HepG2 (cell line): Measurements from ENCODE around the gene ABHD17A. TPM values are rescaled to one million over a fixed set of nuclear protein-coding genes. Genes with fewer than 3 reads are reported as not detected.

Experiments used
- ASH2L ChIP-seq: fragments of 300-600, 200-600 bp; sonication (generic); IDR thresholded peaks from 2 replicates; pipeline ENCODE4 v1.7.0; 2017; ENCODE audit warnings: low read depth, mild to moderate bottlenecking, moderate library complexity, mixed read lengths, low read length; ENCODE audit not compliant: insufficient read length
- ATF6 ChIP-seq: sonication (generic); formaldehyde crosslinking; conservative IDR thresholded peaks from 2 replicates; pipeline ENCODE4 v1.4.0; 2020; ENCODE audit warnings: missing genetic modification reagents
- BHLHE40 ChIP-seq: IDR thresholded peaks from 2 replicates; pipeline ENCODE4 v1.6.1; 2011; ENCODE audit warnings: low read length, improper control_type of control experiment
- CHD2 ChIP-seq: IDR thresholded peaks from 2 replicates; pipeline ENCODE4 v1.6.1; 2011; ENCODE audit warnings: low read depth, low read length, improper control_type of control experiment
- CREM ChIP-seq, 2 experiments: sonication (generic) in 1 of 2; formaldehyde crosslinking in 1 of 2; IDR thresholded peaks; 2 replicates each; pipeline versions ENCODE4 v1.4.0 to v1.6.1; 2016 to 2020; ENCODE audit warnings: antibody characterized with exemption in 1 of 2, mild to moderate bottlenecking in 1 of 2, missing genetic modification reagents in 1 of 2
- HDAC1 ChIP-seq: sonication (generic); formaldehyde crosslinking; IDR thresholded peaks from 2 replicates; pipeline ENCODE4 v1.5.1; 2020; ENCODE audit warnings: mild to moderate bottlenecking, missing genetic modification reagents
- HMG20B ChIP-seq: conservative IDR thresholded peaks from 2 replicates; pipeline ENCODE4 v1.6.1; 2016; ENCODE audit warnings: missing genetic modification reagents, missing compliant biosample characterization
- HNF4A ChIP-seq: sonication (generic); formaldehyde crosslinking; IDR thresholded peaks from 2 replicates; pipeline ENCODE4 v1.4.0; 2020; ENCODE audit warnings: missing genetic modification reagents
- HNF4G ChIP-seq, 2 experiments: sonication (generic) in 1 of 2; formaldehyde crosslinking in 1 of 2; IDR thresholded peaks; 2 replicates each; pipeline versions ENCODE4 v1.4.0 to v1.6.1; 2011 to 2020; ENCODE audit warnings: borderline replicate concordance in 2 of 2, low read depth in 2 of 2, mild to moderate bottlenecking in 2 of 2, low read length in 1 of 2, missing genetic modification reagents in 1 of 2, moderate library complexity in 1 of 2
- HNRNPLL ChIP-seq: fragments of 200-400 bp; formaldehyde crosslinking; IDR thresholded peaks from 2 replicates; pipeline ENCODE4 v1.6.1; 2017; ENCODE audit warnings: mild to moderate bottlenecking, low read depth, low read length; ENCODE audit not compliant: poor library complexity, severe bottlenecking
- NCOR1 ChIP-seq: fragments of 200-600 bp; sonication (generic); IDR thresholded peaks from 2 replicates; pipeline ENCODE4 v1.7.0; 2017; ENCODE audit warnings: antibody characterized with exemption, low read length, borderline replicate concordance
- NFAT5 ChIP-seq: sonication (generic); formaldehyde crosslinking; IDR thresholded peaks from 2 replicates; pipeline ENCODE4 v1.4.0; 2020; ENCODE audit warnings: missing genetic modification reagents
- PHF21A ChIP-seq: sonication (generic); formaldehyde crosslinking; IDR thresholded peaks from 2 replicates; pipeline ENCODE4 v1.5.0; 2020; ENCODE audit warnings: mild to moderate bottlenecking, missing genetic modification reagents
- THAP11 ChIP-seq: IDR thresholded peaks from 2 replicates; pipeline ENCODE4 v1.6.1; 2016; ENCODE audit warnings: missing biosample characterization, missing genetic modification reagents
- XRCC5 ChIP-seq: fragments of 200-400 bp; formaldehyde crosslinking; optimal IDR thresholded peaks from 2 replicates; pipeline ENCODE3; 2017; ENCODE audit warnings: mild to moderate bottlenecking, low read length
- ZFX ChIP-seq: sonication (generic); formaldehyde crosslinking; IDR thresholded peaks from 2 replicates; pipeline ENCODE4 v1.4.0; 2020; ENCODE audit warnings: mild to moderate bottlenecking, low read depth, missing genetic modification reagents, moderate library complexity
- ZNF709 ChIP-seq: sonication (generic); formaldehyde crosslinking; IDR thresholded peaks from 2 replicates; pipeline ENCODE4 v1.5.0; 2020; ENCODE audit warnings: mild to moderate bottlenecking, missing genetic modification reagents
- ZNF788 ChIP-seq: sonication (generic); formaldehyde crosslinking; IDR thresholded peaks from 2 replicates; pipeline ENCODE4 v1.5.0; 2020; ENCODE audit warnings: mild to moderate bottlenecking, missing genetic modification reagents, borderline replicate concordance
- ZSCAN25 ChIP-seq: sonication (generic); formaldehyde crosslinking; IDR thresholded peaks from 2 replicates; pipeline ENCODE4 v1.8.0; 2022; ENCODE audit warnings: mild to moderate bottlenecking, missing genetic modification reagents
- polyA plus RNA-seq, 8 experiments: library from polyadenylated mRNA; depleted of rRNA in 3 of 8; stranded (reverse) in 7 of 8; unstranded in 1 of 8; fragments of >200 nt; fragmentation: Illumina TruSeq in 4 of 8; extraction: Trizol in 4 of 8; gene quantifications; 2 replicates each; pipeline versions ENCODE4 v1.2.1 to v1.2.3, GENCODE V29; 2011 to 2016; ENCODE audit warnings: low read depth in 4 of 8, missing spikeins in 1 of 8, mixed read lengths in 1 of 8; ENCODE audit not compliant: insufficient read depth in 1 of 8
- total RNA-seq, 5 experiments: library from RNA; depleted of rRNA; stranded (reverse); fragments of >200 nt; fragmentation: Illumina TruSeq; extraction: Trizol; gene quantifications; 2 replicates each; pipeline ENCODE4 v1.2.3, GENCODE V29; 2016; ENCODE audit warnings: low read depth in 1 of 5

The ABHD17A gene
- total and polyA plus RNA-seq, 2 of the 13 experiments (the other 11 are each of a cell fraction or from before 2014, with no cell fraction given): 27.7 to 40.8 TPM

- no peak for TF ChIP-seq NFAT5
- peak; percentile 90 for TF ChIP-seq HNF4A (CRISPR knock-in tag)
- TF ChIP-seq ASH2L: peak; percentile 66
- peak; percentile 16 for TF ChIP-seq XRCC5
- TF ChIP-seq CREM (IDR thresholded peaks at IDR 0.05): 0 out of 2 replicates have a peak, but pooled peaks have one; percentile 11
- no peak for TF ChIP-seq CREM (CRISPR knock-in tag; IDR thresholded peaks at IDR 0.05)
- TF ChIP-seq NCOR1: peak; percentile 42; the same call in 1 of the 2 replicates
- TF ChIP-seq ATF6 (CRISPR knock-in tag): 0 out of 2 replicates have a peak, but pooled peaks have one; percentile 36
- peak; percentile 85 for TF ChIP-seq HNF4G (IDR thresholded peaks at IDR 0.05; ENCODE audit: borderline replicate concordance, low read depth, low read length)
- TF ChIP-seq HNF4G (CRISPR knock-in tag; IDR thresholded peaks at IDR 0.05; ENCODE audit: borderline replicate concordance, low read depth): no peak
- 0 out of 2 replicates have a peak, but pooled peaks have one; percentile 27 for TF ChIP-seq THAP11 (CRISPR knock-in tag)
- peak; percentile 61 for TF ChIP-seq PHF21A
- peak; percentile 15; the same call in 1 of the 2 replicates for TF ChIP-seq CHD2
- no peak for TF ChIP-seq ZNF709 (CRISPR knock-in tag)
- peak; percentile 80 for TF ChIP-seq HDAC1 (CRISPR knock-in tag)
- TF ChIP-seq BHLHE40: peak; percentile 28; the same call in 1 of the 2 replicates
- peak; percentile 37; the same call in 1 of the 2 replicates for TF ChIP-seq ZFX (CRISPR knock-in tag)
- peak; percentile 80; the same call in 1 of the 2 replicates for TF ChIP-seq ZSCAN25 (CRISPR knock-in tag)
- TF ChIP-seq HMG20B (CRISPR knock-in tag): no peak
- peak; percentile 18 for TF ChIP-seq HNRNPLL
- TF ChIP-seq ZNF788 (CRISPR knock-in tag): peak; percentile 21; the same call in 1 of the 2 replicates
These were observed 25.1 kb downstream of the ABHD17A start (continued) for GRCh38 chr19:1860042-1860775.
